ENCODE data around the gene OR2C3.
A peak's percentile ranks its signal among the peaks of the same experiment; 100 is the strongest.

Gene OR2C3

DNA sequence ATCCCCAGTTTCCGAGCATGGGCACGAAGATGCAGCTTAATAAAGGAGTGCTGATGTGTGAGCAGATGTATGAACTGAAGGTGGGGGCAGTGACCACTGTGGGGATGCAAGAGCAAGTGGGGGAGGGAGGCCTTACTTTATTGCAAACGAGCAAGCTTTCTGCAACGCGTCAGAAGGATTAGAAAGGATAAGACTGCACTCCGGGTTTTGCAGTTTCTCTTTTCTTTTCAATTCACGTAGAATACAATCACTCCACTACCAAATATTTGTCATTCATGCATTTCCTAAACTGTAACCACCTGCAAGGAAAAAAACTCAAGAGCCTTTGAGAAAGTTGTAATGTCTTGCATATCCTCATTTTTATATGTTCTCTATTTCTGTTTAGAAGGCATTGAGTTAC lies 4.3 kb upstream of the OR2C3 start:
- H3K27ac ChIP-seq (ENCODE audit: insufficient read depth in 1 of 2, low read depth in 1 of 2, low read length in 2 of 2, poor library complexity in 1 of 2, severe bottlenecking in 2 of 2): no peak overlapping the region
- WGBS (ENCODE audit: insufficient coverage): 0% methylated on average over 5 of the region's 7 CpGs

DNA sequence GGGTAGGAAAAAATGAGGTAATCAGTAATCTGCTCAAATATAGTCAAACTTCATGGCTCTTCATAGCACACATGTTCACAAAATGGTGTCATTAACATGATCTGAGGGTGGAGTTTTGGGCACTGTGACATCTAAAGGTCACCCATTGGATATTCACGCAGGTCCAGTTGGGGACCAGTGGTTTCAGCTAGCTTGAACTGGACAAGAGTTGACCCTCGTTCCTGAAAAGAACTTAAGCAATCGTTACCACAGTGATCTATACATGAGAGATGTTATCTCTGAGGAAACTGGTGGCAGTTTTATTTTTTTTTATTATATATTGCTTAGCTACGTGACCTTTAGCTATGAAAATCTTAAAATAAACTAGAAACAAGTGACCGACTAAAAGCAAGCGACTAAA lies 3.0 kb upstream of the OR2C3 start:
- Histone ChIP-seq H3K27me3 (replicated peaks in 2 of 5; ENCODE audit: control insufficient read depth in 4 of 5, insufficient read depth in 5 of 5, low read length in 4 of 5) (no peaks in the 10 kb centered on the region), H3K4me1 (ENCODE audit: control extremely low read depth in 1 of 4, control insufficient read depth in 4 of 4, insufficient read depth in 4 of 4, low read length in 3 of 4) (peaks cover 18 to 54% (median 36%) of the 10 kb centered on the region in 4 experiments), H3K27ac (ENCODE audit: insufficient read depth in 1 of 2, low read depth in 1 of 2, low read length in 2 of 2, poor library complexity in 1 of 2, severe bottlenecking in 2 of 2) (no peak overlapping the region), H3K4me3 (ENCODE audit: control insufficient read depth in 1 of 7, extremely low read depth in 1 of 7, insufficient read depth in 4 of 7, low read depth in 2 of 7, low read length in 6 of 7) (no peak overlapping the region), H3K36me3 (ENCODE audit: control insufficient read depth in 4 of 4, insufficient read depth in 4 of 4, low read length in 3 of 4) (no peaks in the 10 kb centered on the region), H3K9me3 (ENCODE audit: control extremely low read depth in 1 of 5, control insufficient read depth in 4 of 5, insufficient read depth in 2 of 5, low read depth in 1 of 5, low read length in 4 of 5) (peaks cover 0 to 2% (median 0%) of the 10 kb centered on the region in 5 experiments)
- DNase-seq: no peak
- 62% methylated on average over 4 of the region's 6 CpGs for WGBS (ENCODE audit: insufficient coverage)
- CTCF ChIA-PET: interaction anchor here (1.9 to 2.1 kb wide), 2 partner anchors 8 to 149 kb away, joined by 6 to 8 read pairs; no protein-coding TSS in a partner anchor
- POLR2A ChIA-PET: no interaction called here

More for the DNA sequence above, 4.3 kb upstream of the OR2C3 start:
- no peaks in the 10 kb centered on the region for H3K36me3 ChIP-seq (ENCODE audit: control insufficient read depth in 4 of 4, insufficient read depth in 4 of 4, low read length in 3 of 4)
- peaks cover 18 to 53% (median 35%) of the 10 kb centered on the region in 4 experiments for H3K4me1 ChIP-seq (ENCODE audit: control extremely low read depth in 1 of 4, control insufficient read depth in 4 of 4, insufficient read depth in 4 of 4, low read length in 3 of 4)
- CTCF ChIA-PET: interaction anchor here (0.9 to 2.1 kb wide), 5 partner anchors 9 to 150 kb away, joined by 3 to 8 read pairs (median 5); no protein-coding TSS in a partner anchor
- H3K9me3 ChIP-seq (ENCODE audit: control extremely low read depth in 1 of 5, control insufficient read depth in 4 of 5, insufficient read depth in 2 of 5, low read depth in 1 of 5, low read length in 4 of 5): peaks cover 0 to 2% (median 0%) of the 10 kb centered on the region in 5 experiments
- H3K4me3 ChIP-seq (ENCODE audit: control insufficient read depth in 1 of 7, extremely low read depth in 1 of 7, insufficient read depth in 4 of 7, low read depth in 2 of 7, low read length in 6 of 7): peak overlapping the region in 6 of 7 experiments; percentile 5 to 67 (median 40)
- H3K27me3 ChIP-seq (replicated peaks in 2 of 5; ENCODE audit: control insufficient read depth in 4 of 5, insufficient read depth in 5 of 5, low read length in 4 of 5): no peaks in the 10 kb centered on the region
- peak in 2 of 3 donors; percentile 72 to 78 for DNase-seq
- POLR2A ChIA-PET: interaction anchor here (1.0 kb wide), 1 partner anchor 10 kb away, joined by 3 read pairs; no protein-coding TSS in a partner anchor

DNA sequence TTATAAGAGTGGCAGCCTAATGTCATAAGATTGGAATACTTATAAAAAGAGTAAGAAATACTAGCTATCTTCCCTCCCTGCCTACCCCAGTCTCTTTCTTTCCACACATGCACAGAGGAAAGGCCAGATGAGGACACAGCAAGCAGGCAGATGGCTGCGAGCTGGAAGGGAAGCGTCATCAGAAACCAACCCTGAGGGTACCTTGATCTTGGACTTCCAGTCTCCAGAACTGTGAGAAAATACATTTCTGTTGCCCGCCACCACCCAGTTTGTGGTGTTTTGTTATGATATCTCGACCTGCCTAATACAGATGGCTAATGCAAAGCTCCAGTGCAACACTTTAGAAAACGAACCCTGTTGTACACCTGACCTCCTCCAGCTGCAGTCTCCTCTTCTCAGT lies 2.3 kb upstream of the OR2C3 start:
- Histone ChIP-seq H3K9me3 (ENCODE audit: control extremely low read depth in 1 of 5, control insufficient read depth in 4 of 5, insufficient read depth in 2 of 5, low read depth in 1 of 5, low read length in 4 of 5) (peaks cover 0 to 2% (median 0%) of the 10 kb centered on the region in 5 experiments), H3K4me3 (ENCODE audit: control insufficient read depth in 1 of 7, extremely low read depth in 1 of 7, insufficient read depth in 4 of 7, low read depth in 2 of 7, low read length in 6 of 7) (no peak overlapping the region), H3K27ac (ENCODE audit: insufficient read depth in 1 of 2, low read depth in 1 of 2, low read length in 2 of 2, poor library complexity in 1 of 2, severe bottlenecking in 2 of 2) (no peak overlapping the region), H3K4me1 (ENCODE audit: control extremely low read depth in 1 of 4, control insufficient read depth in 4 of 4, insufficient read depth in 4 of 4, low read length in 3 of 4) (peaks cover 18 to 50% (median 33%) of the 10 kb centered on the region in 4 experiments), H3K36me3 (ENCODE audit: control insufficient read depth in 4 of 4, insufficient read depth in 4 of 4, low read length in 3 of 4) (no peaks in the 10 kb centered on the region), H3K27me3 (replicated peaks in 2 of 5; ENCODE audit: control insufficient read depth in 4 of 5, insufficient read depth in 5 of 5, low read length in 4 of 5) (no peaks in the 10 kb centered on the region)
- no peak for DNase-seq
- WGBS (ENCODE audit: insufficient coverage): 94% methylated on average over 5 of the region's 5 CpGs
- CTCF ChIA-PET: no interaction called here
- POLR2A ChIA-PET: no interaction called here

DNA sequence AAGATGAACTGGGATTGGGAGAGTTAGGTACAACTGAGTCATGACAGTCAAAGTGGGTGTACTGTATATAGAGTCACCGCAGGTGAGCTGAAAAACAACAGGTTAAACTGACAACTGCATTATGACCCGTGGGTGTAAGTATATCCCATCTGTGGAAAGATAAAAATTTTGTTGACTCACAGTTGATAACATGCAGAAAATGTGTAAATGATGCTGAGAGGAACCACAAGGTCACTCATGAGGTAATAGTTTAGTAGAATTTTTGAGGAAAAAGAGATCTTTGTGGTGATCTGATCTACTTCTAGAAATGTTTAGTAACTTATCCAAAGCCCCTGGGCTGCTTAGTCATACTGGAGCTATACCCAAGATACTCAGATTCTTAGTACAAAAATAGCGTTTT lies 838 bp downstream of the OR2C3 start:
- POLR2A ChIA-PET: no interaction called here

DNA sequence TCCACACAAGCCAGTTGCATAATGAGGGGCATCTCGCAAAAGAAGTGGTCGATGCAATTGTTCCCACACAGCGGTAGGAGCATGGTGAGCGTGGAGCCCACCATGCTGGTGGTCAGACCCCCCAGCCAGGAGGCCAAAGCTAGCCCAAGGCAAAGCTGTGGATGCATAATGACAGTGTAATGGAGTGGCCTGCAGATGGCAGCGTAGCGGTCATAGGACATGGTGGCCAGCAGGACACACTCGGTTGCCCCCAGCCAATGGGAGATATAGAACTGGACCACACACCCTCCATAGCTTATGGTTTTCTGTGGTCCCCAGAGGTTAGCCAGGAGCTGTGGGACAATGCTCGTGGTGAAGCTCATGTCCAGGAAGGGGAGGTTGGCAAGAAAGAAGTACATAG lies 4.3 kb downstream of the OR2C3 start:
- over 99% methylated on average over 7 of the region's 8 CpGs for WGBS (ENCODE audit: insufficient coverage)
- no peaks in the 10 kb centered on the region for H3K27me3 ChIP-seq (replicated peaks in 2 of 5; ENCODE audit: control insufficient read depth in 4 of 5, insufficient read depth in 5 of 5, low read length in 4 of 5)
- H3K4me1 ChIP-seq (ENCODE audit: control extremely low read depth in 1 of 4, control insufficient read depth in 4 of 4, insufficient read depth in 4 of 4, low read length in 3 of 4): peaks cover 0 to 27% (median 10%) of the 10 kb centered on the region in 4 experiments
- no peaks in the 10 kb centered on the region for H3K36me3 ChIP-seq (ENCODE audit: control insufficient read depth in 4 of 4, insufficient read depth in 4 of 4, low read length in 3 of 4)
- no peak for DNase-seq
- H3K9me3 ChIP-seq (ENCODE audit: control extremely low read depth in 1 of 5, control insufficient read depth in 4 of 5, insufficient read depth in 2 of 5, low read depth in 1 of 5, low read length in 4 of 5): no peaks in the 10 kb centered on the region
- ChIA-PET POLR2A (no interaction called here), CTCF (interaction anchor here (0.8 to 2.1 kb wide), 9 partner anchors 8 to 46 kb away, joined by 3 to 14 read pairs (median 3); no protein-coding TSS in a partner anchor)
- H3K4me3 ChIP-seq (ENCODE audit: control insufficient read depth in 1 of 7, extremely low read depth in 1 of 7, insufficient read depth in 4 of 7, low read depth in 2 of 7, low read length in 6 of 7): no peak overlapping the region
- H3K27ac ChIP-seq (ENCODE audit: insufficient read depth in 1 of 2, low read depth in 1 of 2, low read length in 2 of 2, poor library complexity in 1 of 2, severe bottlenecking in 2 of 2): no peak overlapping the region

More for the DNA sequence above, 838 bp downstream of the OR2C3 start:
- Histone ChIP-seq H3K9me3 (ENCODE audit: control extremely low read depth in 1 of 5, control insufficient read depth in 4 of 5, insufficient read depth in 2 of 5, low read depth in 1 of 5, low read length in 4 of 5) (peaks cover 0 to 2% (median 0%) of the 10 kb centered on the region in 5 experiments), H3K36me3 (ENCODE audit: control insufficient read depth in 4 of 4, insufficient read depth in 4 of 4, low read length in 3 of 4) (no peaks in the 10 kb centered on the region), H3K27me3 (replicated peaks in 2 of 5; ENCODE audit: control insufficient read depth in 4 of 5, insufficient read depth in 5 of 5, low read length in 4 of 5) (no peaks in the 10 kb centered on the region), H3K4me3 (ENCODE audit: control insufficient read depth in 1 of 7, extremely low read depth in 1 of 7, insufficient read depth in 4 of 7, low read depth in 2 of 7, low read length in 6 of 7) (no peak overlapping the region), H3K27ac (ENCODE audit: insufficient read depth in 1 of 2, low read depth in 1 of 2, low read length in 2 of 2, poor library complexity in 1 of 2, severe bottlenecking in 2 of 2) (no peak overlapping the region), H3K4me1 (ENCODE audit: control extremely low read depth in 1 of 4, control insufficient read depth in 4 of 4, insufficient read depth in 4 of 4, low read length in 3 of 4) (peaks cover 12 to 26% (median 20%) of the 10 kb centered on the region in 4 experiments)
- WGBS (ENCODE audit: insufficient coverage): 64% methylated on average over 3 of the region's 3 CpGs
- CTCF ChIA-PET: interaction anchor here (1.6 to 1.7 kb wide), 2 partner anchors 9 to 12 kb away, joined by 4 to 5 read pairs; no protein-coding TSS in a partner anchor
- peak in 2 of 3 donors; percentile 65 to 71 for DNase-seq

DNA sequence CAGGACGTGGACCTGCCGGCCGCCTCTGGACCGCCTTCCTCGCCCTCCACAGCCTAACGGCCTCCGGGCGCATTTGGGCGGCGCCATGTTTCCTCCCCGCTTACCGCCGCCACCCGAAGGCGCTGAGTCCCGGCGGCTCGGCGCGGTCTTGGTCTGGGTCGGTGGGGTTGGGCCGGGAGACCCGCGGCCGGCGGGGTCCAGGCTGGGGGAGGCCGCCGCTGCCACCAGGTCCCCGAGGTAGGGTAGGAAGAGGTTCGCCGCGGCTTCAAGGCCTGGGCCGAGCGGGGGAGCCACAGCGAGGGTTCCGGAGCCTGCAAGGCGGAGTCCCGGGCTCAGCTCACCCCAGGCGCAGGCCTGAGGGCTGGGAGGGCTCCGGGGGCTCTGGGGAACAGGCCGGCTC lies 5.5 kb downstream of the OR2C3 start:
- H3K27me3 ChIP-seq (replicated peaks in 2 of 5; ENCODE audit: control insufficient read depth in 4 of 5, insufficient read depth in 5 of 5, low read length in 4 of 5): no peaks in the 10 kb centered on the region
- CTCF ChIA-PET: interaction anchor here (0.8 to 2.1 kb wide), 6 partner anchors 9 to 47 kb away, joined by 3 to 14 read pairs (median 4); no protein-coding TSS in a partner anchor
- H3K9me3 ChIP-seq (ENCODE audit: control extremely low read depth in 1 of 5, control insufficient read depth in 4 of 5, insufficient read depth in 2 of 5, low read depth in 1 of 5, low read length in 4 of 5): no peaks in the 10 kb centered on the region
- H3K4me1 ChIP-seq (ENCODE audit: control extremely low read depth in 1 of 4, control insufficient read depth in 4 of 4, insufficient read depth in 4 of 4, low read length in 3 of 4): peaks cover 0 to 24% (median 10%) of the 10 kb centered on the region in 4 experiments
- POLR2A ChIA-PET: interaction anchor here (0.6 to 1.2 kb wide), 2 partner anchors 10 to 17 kb away, joined by 3 read pairs; no protein-coding TSS in a partner anchor
- DNase-seq: no peak
- H3K4me3 ChIP-seq (ENCODE audit: control insufficient read depth in 1 of 7, extremely low read depth in 1 of 7, insufficient read depth in 4 of 7, low read depth in 2 of 7, low read length in 6 of 7): peak overlapping the region in 3 of 7 experiments; percentile 14 to 50 (median 36)
- WGBS (ENCODE audit: insufficient coverage): 86% methylated on average over 31 of the region's 41 CpGs
- peaks cover 0 to 2% (median 0%) of the 10 kb centered on the region in 4 experiments for H3K36me3 ChIP-seq (ENCODE audit: control insufficient read depth in 4 of 4, insufficient read depth in 4 of 4, low read length in 3 of 4)
- H3K27ac ChIP-seq (ENCODE audit: insufficient read depth in 1 of 2, low read depth in 1 of 2, low read length in 2 of 2, poor library complexity in 1 of 2, severe bottlenecking in 2 of 2): no peak overlapping the region

DNA sequence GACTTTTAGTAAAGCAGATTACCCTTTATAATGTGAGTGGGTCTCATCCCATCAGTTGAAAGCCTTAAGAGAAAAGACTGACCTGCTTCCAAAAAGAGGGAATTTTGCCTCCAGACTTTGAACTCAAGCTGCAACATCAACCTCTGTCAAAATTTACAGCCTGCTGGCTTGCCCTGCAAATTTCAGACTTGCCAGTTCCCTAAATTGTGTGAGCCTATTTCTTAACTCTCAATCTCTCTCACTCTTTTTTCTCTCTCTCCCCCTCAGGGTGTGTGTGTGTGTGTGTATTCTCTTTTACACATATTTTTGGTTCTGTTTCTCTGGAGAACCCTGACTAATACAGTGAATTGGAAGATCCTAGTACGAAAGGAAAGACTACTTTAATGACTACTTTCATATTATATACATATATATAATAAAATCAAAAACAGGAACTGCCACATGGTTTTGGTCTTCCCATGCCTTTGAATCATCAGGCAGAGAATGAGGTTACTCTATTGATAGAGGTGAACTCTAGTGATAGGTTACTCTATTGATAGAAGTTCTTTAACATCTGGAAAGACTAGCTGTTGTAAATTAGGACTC lies 6.4 kb downstream of the OR2C3 start:
- ChIA-PET POLR2A (no interaction called here), CTCF (interaction anchor here (0.8 to 2.0 kb wide), 2 partner anchors 17 to 41 kb away, joined by 3 to 5 read pairs; no protein-coding TSS in a partner anchor)
- Histone ChIP-seq H3K27ac (ENCODE audit: insufficient read depth in 1 of 2, low read depth in 1 of 2, low read length in 2 of 2, poor library complexity in 1 of 2, severe bottlenecking in 2 of 2) (no peak overlapping the region), H3K4me1 (ENCODE audit: control extremely low read depth in 1 of 4, control insufficient read depth in 4 of 4, insufficient read depth in 4 of 4, low read length in 3 of 4) (peaks cover 0 to 19% (median 7%) of the 10 kb centered on the region in 4 experiments), H3K36me3 (ENCODE audit: control insufficient read depth in 4 of 4, insufficient read depth in 4 of 4, low read length in 3 of 4) (peaks cover 0 to 2% (median 0%) of the 10 kb centered on the region in 4 experiments), H3K27me3 (replicated peaks in 2 of 5; ENCODE audit: control insufficient read depth in 4 of 5, insufficient read depth in 5 of 5, low read length in 4 of 5) (no peaks in the 10 kb centered on the region), H3K4me3 (ENCODE audit: control insufficient read depth in 1 of 7, extremely low read depth in 1 of 7, insufficient read depth in 4 of 7, low read depth in 2 of 7, low read length in 6 of 7) (peak overlapping the region in 1 of 7 experiments; percentile 31), H3K9me3 (ENCODE audit: control extremely low read depth in 1 of 5, control insufficient read depth in 4 of 5, insufficient read depth in 2 of 5, low read depth in 1 of 5, low read length in 4 of 5) (no peaks in the 10 kb centered on the region)
- DNase-seq: peak in 2 of 3 donors; percentile 57 to 69
- WGBS (ENCODE audit: insufficient coverage): no CpG with 5 or more reads among the region's 1 CpG
